HUES64 (cell line): Measurements from ENCODE around the gene IL13. TPM values are rescaled to one million over a fixed set of nuclear protein-coding genes. Genes with fewer than 3 reads are reported as not detected.
"Not testable (repeated sequence)": the region's sequence is repeated elsewhere in the genome, so short reads cannot be mapped to it uniquely, and the experiment has no call there.

Experiments
- H3K27ac ChIP-seq: 2 replicates; pipeline ENCODE4 v1.7.0; 2013; ENCODE audit warnings: low read depth, low read length, inconsistent platforms
- H3K27me3 ChIP-seq: 2 replicates; pipeline ENCODE4 v1.6.1; 2013; ENCODE audit warnings: mild to moderate bottlenecking, low read length; ENCODE audit not compliant: insufficient read depth
- H3K36me3 ChIP-seq: 2 replicates; pipeline ENCODE4 v1.6.1; 2013; ENCODE audit warnings: mild to moderate bottlenecking, low read length; ENCODE audit not compliant: insufficient read depth
- H3K4me1 ChIP-seq: 2 replicates; pipeline ENCODE4 v1.6.1; 2013; ENCODE audit warnings: mild to moderate bottlenecking, low read length, moderate library complexity; ENCODE audit not compliant: insufficient read depth
- H3K4me3 ChIP-seq: 2 replicates; pipeline ENCODE4 v1.5.1; 2013; ENCODE audit warnings: mild to moderate bottlenecking, low read length, moderate library complexity
- H3K9ac ChIP-seq: 2 replicates; pipeline ENCODE4 v1.6.1; 2013; ENCODE audit warnings: mild to moderate bottlenecking, low read depth, low read length
- H3K9me3 ChIP-seq: 2 replicates; pipeline ENCODE4 v1.6.1; 2013; ENCODE audit warnings: low read depth, low read length; ENCODE audit not compliant: insufficient read depth
- WGBS: fragments of 150-250, 120-280 bp; methylation state at CpG from one replicate; pipeline ENCODE4 v1.1.7; 2013; ENCODE audit warnings: missing lambda C conversion rate; 5-methylcytosine and 5-hydroxymethylcytosine counted together
- polyA plus RNA-seq, 2 experiments: library from polyadenylated mRNA; stranded (reverse); fragments of 50-300 nt; gene quantifications; one replicate each; pipeline ENCODE4 v1.2.3, GENCODE V29; 2013

Gene IL13
- not detected for polyA plus RNA-seq (2013, experiment 1 of 2)
- polyA plus RNA-seq (2013, experiment 2 of 2): not detected

DNA sequence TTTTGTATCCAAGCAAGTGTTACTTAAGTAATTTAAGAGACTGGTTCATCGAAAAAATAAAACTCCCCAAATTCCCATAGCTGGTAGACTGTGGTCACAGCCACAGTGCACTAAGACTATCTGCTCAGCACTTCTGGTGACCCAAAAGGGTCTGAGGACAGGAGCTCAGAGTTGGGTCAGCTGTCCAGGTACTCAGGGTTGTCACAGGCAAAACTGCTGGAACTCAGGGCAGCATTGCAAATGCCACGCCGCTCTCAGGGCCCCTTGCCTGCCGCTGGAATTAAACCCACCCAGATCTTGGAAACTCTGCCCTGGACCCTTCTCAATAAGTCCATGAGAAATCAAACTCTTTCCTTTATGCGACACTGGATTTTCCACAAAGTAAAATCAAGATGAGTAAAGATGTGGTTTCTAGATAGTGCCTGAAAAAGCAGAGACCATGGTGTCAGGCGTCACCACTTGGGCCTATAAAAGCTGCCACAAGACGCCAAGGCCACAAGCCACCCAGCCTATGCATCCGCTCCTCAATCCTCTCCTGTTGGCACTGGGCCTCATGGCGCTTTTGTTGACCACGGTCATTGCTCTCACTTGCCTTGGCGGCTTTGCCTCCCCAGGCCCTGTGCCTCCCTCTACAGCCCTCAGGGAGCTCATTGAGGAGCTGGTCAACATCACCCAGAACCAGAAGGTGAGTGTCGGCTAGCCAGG lies at the start of gene IL13:
Gene IL13, plus strand, starts transcription at position 498 of the 705 bp plus-strand sequence. Its CDS starts 14 bp downstream, at position 512.
- H3K4me1 ChIP-seq: no peaks in the 10 kb centered on the region
- H3K9ac ChIP-seq: no peak within 1 kb of the TSS
- no peak within 1 kb of the TSS for H3K4me3 ChIP-seq
- H3K9me3 ChIP-seq: no peaks in the 10 kb centered on the region
- H3K36me3 ChIP-seq: no peaks in the 10 kb centered on the region
- H3K27me3 ChIP-seq: peaks cover 54% of the 10 kb centered on the region
- 94% methylated on average over 12 of the region's 12 CpGs for WGBS
- H3K27ac ChIP-seq: no peak within 1 kb of the TSS

GRCh38 chr5:132611965-132612364 lies 46.0 kb upstream of the IL13 start:
- no peak overlapping the region for H3K9ac ChIP-seq
- 0 out of 2 replicates have a peak, but pooled peaks cover 5% of the 10 kb centered on the region for H3K9me3 ChIP-seq
- H3K27me3 ChIP-seq: no peaks in the 10 kb centered on the region
- peaks cover 86% of the 10 kb centered on the region for H3K36me3 ChIP-seq
- H3K4me1 ChIP-seq: no peaks in the 10 kb centered on the region
- WGBS: 88% methylated on average over 2 of the region's 2 CpGs
- no peak overlapping the region for H3K27ac ChIP-seq
- H3K4me3 ChIP-seq: no peak overlapping the region

DNA sequence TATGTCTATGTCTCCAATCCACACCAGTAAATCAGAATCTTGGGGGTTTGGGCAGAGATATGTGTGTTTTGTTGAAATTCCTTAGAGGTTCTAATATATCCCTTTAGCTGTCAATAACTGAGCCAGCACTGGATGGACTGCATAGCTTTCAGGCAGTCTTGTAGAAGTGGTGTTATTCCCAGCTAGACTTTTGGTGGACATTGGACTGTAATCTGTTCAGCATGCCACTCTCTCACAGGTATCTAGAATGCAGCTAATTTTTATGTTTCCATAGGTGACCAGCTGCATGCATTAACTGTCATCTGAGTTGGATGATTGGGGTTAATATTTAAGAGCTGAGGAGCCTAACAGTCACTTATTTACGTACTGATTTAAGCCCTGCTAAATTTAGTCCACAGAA lies 45.1 kb upstream of the IL13 start:
- H3K4me3 ChIP-seq: no peak overlapping the region
- WGBS: 100% methylated on average over 1 of the region's 1 CpG

DNA sequence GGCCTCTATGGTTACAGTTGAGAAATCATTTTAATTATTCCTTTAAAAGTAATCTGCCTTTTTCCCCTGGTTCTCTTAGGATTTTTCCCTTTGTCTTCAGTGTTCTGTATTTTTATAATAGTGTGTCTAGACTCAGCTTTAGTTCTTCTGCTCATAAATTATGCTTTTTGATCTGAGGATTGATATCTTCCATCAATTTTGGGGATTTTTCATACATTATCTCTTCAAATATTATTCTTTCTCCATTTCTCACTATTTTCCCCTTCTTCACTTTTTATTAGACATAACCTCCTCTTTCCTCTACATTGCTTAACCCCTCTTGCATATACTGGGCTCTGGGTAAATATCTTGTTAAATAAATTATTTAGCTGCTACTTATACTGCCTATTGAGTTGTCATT lies 36.3 kb upstream of the IL13 start:
- Histone ChIP-seq H3K9ac (no peak overlapping the region), H3K36me3 (peaks cover 34% of the 10 kb centered on the region), H3K27ac (no peak overlapping the region), H3K4me3 (no peak overlapping the region), H3K4me1 (no peaks in the 10 kb centered on the region), H3K27me3 (no peaks in the 10 kb centered on the region), H3K9me3 (no peaks in the 10 kb centered on the region)

More for the DNA sequence above, 45.1 kb upstream of the IL13 start:
- Histone ChIP-seq H3K9me3 (0 out of 2 replicates have a peak, but pooled peaks cover 5% of the 10 kb centered on the region), H3K27me3 (no peaks in the 10 kb centered on the region), H3K9ac (no peak overlapping the region), H3K4me1 (no peaks in the 10 kb centered on the region), H3K27ac (no peak overlapping the region), H3K36me3 (peaks cover 86% of the 10 kb centered on the region)

DNA sequence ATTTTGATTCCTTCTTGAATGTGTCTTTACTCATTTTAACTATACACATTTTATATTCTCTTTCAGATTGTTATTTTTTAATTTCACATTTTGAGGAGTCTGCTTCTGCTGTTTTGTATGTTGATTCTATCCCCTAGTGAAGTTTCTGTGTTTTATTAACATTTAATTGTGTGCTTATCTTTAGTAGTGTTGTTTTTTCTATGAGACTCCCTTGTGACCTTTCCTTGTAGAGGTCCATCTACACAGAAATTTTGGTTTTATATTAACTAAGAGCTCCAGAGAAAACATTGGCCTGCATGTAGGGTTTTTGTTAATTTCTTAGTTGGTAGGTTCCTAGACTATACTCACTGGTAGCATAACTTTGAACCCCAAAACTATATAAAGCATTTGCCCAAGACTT lies 35.4 kb upstream of the IL13 start:
- Histone ChIP-seq H3K9me3 (no peaks in the 10 kb centered on the region), H3K36me3 (peaks cover 25% of the 10 kb centered on the region), H3K4me1 (no peaks in the 10 kb centered on the region), H3K27ac (no peak overlapping the region), H3K27me3 (no peaks in the 10 kb centered on the region), H3K9ac (no peak overlapping the region), H3K4me3 (no peak overlapping the region)

- Histone ChIP-seq H3K27ac (no peak overlapping the region), H3K9ac (no peak overlapping the region), H3K9me3 (no peaks in the 10 kb centered on the region), H3K4me3 (no peak overlapping the region), H3K27me3 (no peaks in the 10 kb centered on the region), H3K4me1 (no peaks in the 10 kb centered on the region), H3K36me3 (peaks cover 17% of the 10 kb centered on the region; the same call in 1 of the 2 replicates)
- 93% methylated on average over 2 of the region's 2 CpGs for WGBS
These were observed 30.5 kb upstream of the IL13 start for GRCh38 chr5:132627470-132627869.

- Histone ChIP-seq H3K36me3 (peaks cover 13% of the 10 kb centered on the region; the same call in 1 of the 2 replicates), H3K4me3 (no peak overlapping the region), H3K27me3 (no peaks in the 10 kb centered on the region), H3K27ac (no peak overlapping the region), H3K9me3 (no peaks in the 10 kb centered on the region), H3K4me1 (no peaks in the 10 kb centered on the region), H3K9ac (no peak overlapping the region)
- WGBS: 100% methylated on average over 2 of the region's 2 CpGs
These were observed 29.2 kb upstream of the IL13 start for GRCh38 chr5:132628814-132629213.

DNA sequence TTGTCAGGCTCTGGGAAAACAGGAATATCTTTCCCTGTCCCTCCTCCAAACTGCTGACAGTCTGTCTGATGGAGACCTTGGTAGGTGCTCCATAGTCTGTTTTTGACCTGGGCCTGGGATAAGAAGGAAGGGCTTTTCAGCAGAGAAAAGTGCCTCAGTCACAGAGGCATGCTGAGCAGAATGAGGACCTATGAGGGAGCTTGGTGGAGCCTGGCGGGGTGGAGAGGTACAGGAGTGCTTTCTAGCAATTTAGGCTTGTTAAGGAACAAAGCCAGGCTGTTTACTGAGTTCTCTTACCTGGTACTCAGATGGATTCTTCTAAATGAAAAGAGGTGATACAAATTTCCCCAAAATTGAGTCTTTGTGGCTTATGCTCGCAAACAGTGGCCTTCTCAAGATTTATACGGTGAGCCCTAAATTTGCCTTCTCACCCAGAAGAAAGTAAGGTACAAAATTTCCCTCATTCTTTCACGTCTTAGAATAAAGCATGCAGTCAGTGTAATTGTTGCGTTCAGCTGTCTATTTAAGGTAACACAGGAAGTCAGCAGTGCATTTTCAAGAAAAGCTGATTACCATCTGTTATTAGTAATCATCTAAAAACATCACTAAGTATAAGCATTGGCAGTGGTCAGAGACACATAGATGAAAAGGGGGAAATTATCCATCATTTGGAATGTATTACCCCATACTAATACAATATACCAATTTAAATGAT lies 28.6 kb upstream of the IL13 start:
- Histone ChIP-seq H3K9ac (no peak overlapping the region), H3K4me1 (no peaks in the 10 kb centered on the region), H3K9me3 (no peaks in the 10 kb centered on the region), H3K36me3 (peaks cover 13% of the 10 kb centered on the region; the same call in 1 of the 2 replicates), H3K27me3 (no peaks in the 10 kb centered on the region), H3K27ac (no peak overlapping the region), H3K4me3 (no peak overlapping the region)
- 98% methylated on average over 5 of the region's 5 CpGs for WGBS

DNA sequence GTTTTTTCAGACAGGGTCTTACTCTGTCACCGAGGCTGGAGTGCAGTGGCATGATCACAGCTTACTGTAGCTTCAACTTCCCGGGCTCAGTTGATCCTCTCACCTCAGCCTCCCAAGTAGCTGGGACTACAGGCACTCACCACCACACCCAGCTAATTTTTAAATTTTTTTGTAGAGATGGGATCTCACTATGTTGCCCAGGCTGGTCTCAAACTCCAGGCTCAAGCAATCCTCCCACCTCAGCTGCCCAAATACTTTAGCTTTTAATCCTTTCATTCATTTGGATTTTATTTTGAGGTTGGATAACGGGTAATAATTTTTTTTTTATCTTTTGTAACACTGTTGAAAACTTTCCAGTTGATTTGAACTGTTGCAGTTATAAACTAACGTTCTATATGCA lies 24.4 kb upstream of the IL13 start:
- H3K36me3 ChIP-seq: peaks cover 34% of the 10 kb centered on the region
- not testable (repeated sequence) for H3K4me3 ChIP-seq, H3K27me3 ChIP-seq, H3K9me3 ChIP-seq, H3K4me1 ChIP-seq, H3K9ac ChIP-seq, H3K27ac ChIP-seq
- WGBS: 95% methylated on average over 2 of the region's 4 CpGs

GRCh38 chr5:132635873-132636272 lies 22.1 kb upstream of the IL13 start:
- H3K4me1 ChIP-seq: no peaks in the 10 kb centered on the region
- H3K9ac ChIP-seq: no peak overlapping the region
- no peak overlapping the region for H3K4me3 ChIP-seq
- no peak overlapping the region for H3K27ac ChIP-seq
- H3K36me3 ChIP-seq: peaks cover 46% of the 10 kb centered on the region
- WGBS: 92% methylated on average over 3 of the region's 4 CpGs
- no peaks in the 10 kb centered on the region for H3K27me3 ChIP-seq
- H3K9me3 ChIP-seq: no peaks in the 10 kb centered on the region

DNA sequence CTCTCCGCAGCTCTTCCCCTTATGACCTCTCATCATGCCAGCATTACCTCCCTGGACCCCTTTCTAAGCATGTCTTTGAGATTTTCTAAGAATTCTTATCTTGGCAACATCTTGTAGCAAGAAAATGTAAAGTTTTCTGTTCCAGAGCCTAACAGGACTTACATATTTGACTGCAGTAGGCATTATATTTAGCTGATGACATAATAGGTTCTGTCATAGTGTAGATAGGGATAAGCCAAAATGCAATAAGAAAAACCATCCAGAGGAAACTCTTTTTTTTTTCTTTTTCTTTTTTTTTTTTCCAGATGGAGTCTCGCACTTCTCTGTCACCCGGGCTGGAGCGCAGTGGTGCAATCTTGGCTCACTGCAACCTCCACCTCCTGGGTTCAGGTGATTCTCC lies 20.7 kb upstream of the IL13 start:
- Histone ChIP-seq H3K4me3 (no peak overlapping the region), H3K27ac (no peak overlapping the region), H3K36me3 (peaks cover 57% of the 10 kb centered on the region), H3K9me3 (no peaks in the 10 kb centered on the region), H3K4me1 (no peaks in the 10 kb centered on the region), H3K27me3 (no peaks in the 10 kb centered on the region), H3K9ac (no peak overlapping the region)
- WGBS: 90% methylated on average over 4 of the region's 4 CpGs
